ENCODE data around the gene TAB2. TPM values are rescaled to one million over a fixed set of nuclear protein-coding genes. Genes with fewer than 3 reads are reported as not detected.

Gene TAB2
- total RNA-seq, 1 experiment from 2014 or later = 56.7 TPM

GRCh38 chr6:149397384-149397783 lies 79.9 kb downstream of the TAB2 start:
- Histone ChIP-seq H3K36me3 (ENCODE audit: control insufficient read depth in 1 of 2, insufficient read depth in 2 of 2, low read length in 2 of 2) (peaks cover 15 to 23% of the 10 kb centered on the region in 2 experiments), H3K9me2 (ENCODE audit: insufficient read depth) (no peaks in the 10 kb centered on the region), H2AFZ (ENCODE audit: low read depth, low read length, poor library complexity, severe bottlenecking) (no peak overlapping the region), H3K4me1 (ENCODE audit: control insufficient read depth in 1 of 2, insufficient read depth in 2 of 2, low read length in 2 of 2) (no peaks in the 10 kb centered on the region), H3K9me3 (ENCODE audit: control insufficient read depth in 1 of 2, insufficient read depth in 1 of 2, low read depth in 1 of 2, low read length in 2 of 2) (no peaks in the 10 kb centered on the region), H3K27ac (ENCODE audit: low read depth, low read length) (no peak overlapping the region), H3K27me3 (ENCODE audit: insufficient read depth, low read length) (no peaks in the 10 kb centered on the region), H4K20me1 (ENCODE audit: insufficient read depth) (no peaks in the 10 kb centered on the region), H3K4me2 (ENCODE audit: low read length) (no peak overlapping the region), H3K79me2 (ENCODE audit: insufficient read depth, low read length) (peaks cover 32% of the 10 kb centered on the region), H3K9ac (ENCODE audit: low read length) (no peak overlapping the region), H3K4me3 (replicated peaks in 1 of 2; ENCODE audit: low read depth in 1 of 2, low read length in 2 of 2) (no peak overlapping the region)
- intact Hi-C loops (cut with micrococcal nuclease) = no loop called here
- no TSS peak for BruUV-seq (replicated peaks)
- RAD21 ChIA-PET (ENCODE audit: low non-redundant PET in 1 of 2, low total read pairs in 2 of 2, uncharacterized antibody in 2 of 2, unreplicated experiment in 2 of 2) = no interaction called here
- POLR2A ChIA-PET = no interaction called here
- ATAC-seq (no peak), DNase-seq (ENCODE audit: low read depth, low spot score) (no peak)
- CTCF ChIA-PET = no interaction called here
- no peak for TF ChIP-seq JUND (IDR thresholded peaks at IDR 0.05)
- no peak for TF ChIP-seq REST (IDR thresholded peaks at IDR 0.05; ENCODE audit: low read depth)
- TF ChIP-seq FOSL1 (IDR thresholded peaks at IDR 0.05; ENCODE audit: low read depth) = no peak
- TF ChIP-seq POLR2AphosphoS5 (IDR thresholded peaks at IDR 0.05; ENCODE audit: low read depth, low read length) = no peak
- no peak for TF ChIP-seq EGR1 (IDR thresholded peaks at IDR 0.05; ENCODE audit: low read depth)
- TF ChIP-seq CBX3 (IDR thresholded peaks at IDR 0.05; ENCODE audit: low read depth) = no peak
- TF ChIP-seq CEBPB (IDR thresholded peaks at IDR 0.05; ENCODE audit: low read depth) = no peak
- no peak for TF ChIP-seq POLR2A (IDR thresholded peaks at IDR 0.05; ENCODE audit: borderline replicate concordance, extremely low read depth, insufficient read depth, insufficient read length)
- no peak for TF ChIP-seq ZBTB33 (IDR thresholded peaks at IDR 0.05; ENCODE audit: extremely low read depth, insufficient replicate concordance, low read length)
- TF ChIP-seq RAD21 (IDR thresholded peaks at IDR 0.05; ENCODE audit: low read depth) = no peak

All from HCT116 (cell line).